Right ventricle myocardium superior (tissue), 1 donor: Measurements from ENCODE around the gene RNF20. TPM values are rescaled to one million over a fixed set of nuclear protein-coding genes. Genes with fewer than 3 reads are reported as not detected.
"Not testable (repeated sequence)": the region's sequence is repeated elsewhere in the genome, so short reads cannot be mapped to it uniquely, and the experiment has no call there.

Experiments used
- ATAC-seq: fragments of 200-7000 bp; cut with Tn5 transposase; one replicate; pipeline ENCODE4 v1.9.1; 2020; ENCODE audit warnings: mild to moderate bottlenecking; ENCODE audit not compliant: poor library complexity
- DNase-seq: peaks from one replicate; pipeline ENCODE4 v3.0.0-alpha.2; 2020
- intact Hi-C: fragments of 100-400 bp; cut with DNase I; formaldehyde crosslinking; loops from one replicate; pipeline ENCODE4 v1.11.2; 2022
- total RNA-seq: library from RNA; stranded (reverse); fragmentation: NEBNext Ultra II Directional; extraction: Animal tissue kit (Norgen Biotek cat#: 25700); gene quantifications from one replicate; pipeline ENCODE4 v1.2.1, GENCODE V29; 2021
- donor health status: DM: no; HTN: yes; CAD: no; lungs with severe emphysema.

Gene RNF20
- total RNA-seq, 1 donor from 2014 or later = 40.9 TPM

- DNase-seq (no peak), ATAC-seq (no peak)
- intact Hi-C loops = no loop called here
These were observed 5.6 kb upstream of the RNF20 start for GRCh38 chr9:101528015-101528414.

DNA sequence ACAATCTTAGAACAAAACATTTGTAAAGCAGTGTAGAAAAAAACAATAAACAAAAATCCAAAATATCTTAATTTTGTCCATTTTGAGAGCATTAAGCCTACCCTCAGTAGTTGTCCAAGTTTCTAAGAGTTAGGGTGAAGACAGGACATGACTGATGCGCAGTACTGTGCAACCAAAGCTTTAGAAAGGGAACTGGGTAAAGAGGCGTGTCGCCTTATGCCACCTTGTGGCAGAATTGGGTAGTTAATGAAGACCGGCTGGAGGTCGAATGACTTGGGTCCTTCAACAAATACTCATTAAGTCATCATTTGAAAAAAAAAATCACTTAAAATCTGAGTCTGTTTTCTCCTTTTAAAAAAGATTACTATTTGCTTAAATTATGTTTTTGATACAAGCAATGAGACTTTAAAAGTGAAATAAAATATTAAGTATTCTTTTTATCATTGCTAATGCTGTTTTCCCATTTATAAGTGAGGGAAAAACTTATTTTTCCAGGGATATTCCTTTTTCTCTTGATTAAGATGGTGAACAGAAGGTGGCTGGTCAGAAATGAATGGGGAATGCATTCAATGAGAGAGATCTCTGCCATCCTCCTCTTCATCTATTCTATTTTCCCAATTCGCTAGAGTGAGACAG is 3.5 kb upstream of the RNF20 start:
- intact Hi-C loops = loop anchor here (2.0 to 5.0 kb wide), 2 partner anchors 73 to 133 kb away; partner anchors contain the start of genes MRPL50 and ZNF189
- DNase-seq (no peak), ATAC-seq (peak; percentile 64)

DNA sequence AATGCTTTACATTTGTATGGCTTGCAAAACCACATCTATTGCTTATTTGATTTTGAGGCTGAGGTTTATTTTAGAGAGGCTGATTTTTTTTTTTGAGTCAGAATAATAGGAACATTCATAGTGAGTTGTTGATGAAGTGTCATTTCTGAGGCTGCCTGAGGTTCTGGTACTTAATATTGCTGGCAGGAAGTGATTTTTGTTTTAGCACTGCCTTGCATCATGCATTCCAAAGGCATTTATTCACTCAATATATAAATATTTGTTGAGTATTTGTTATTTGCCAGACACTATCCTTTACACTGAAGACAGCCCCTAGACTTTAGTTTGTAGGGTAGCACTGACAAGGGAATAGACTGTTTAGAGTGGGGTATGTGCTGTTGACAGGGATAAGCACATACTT is 2.7 kb downstream of the RNF20 start:
- intact Hi-C loops = no loop called here
- no peak for ATAC-seq
- DNase-seq = no peak

GRCh38 chr9:101536938-101537337 is 3.3 kb downstream of the RNF20 start:
- ATAC-seq (no peak), DNase-seq (no peak)
- intact Hi-C loops = no loop called here

DNA sequence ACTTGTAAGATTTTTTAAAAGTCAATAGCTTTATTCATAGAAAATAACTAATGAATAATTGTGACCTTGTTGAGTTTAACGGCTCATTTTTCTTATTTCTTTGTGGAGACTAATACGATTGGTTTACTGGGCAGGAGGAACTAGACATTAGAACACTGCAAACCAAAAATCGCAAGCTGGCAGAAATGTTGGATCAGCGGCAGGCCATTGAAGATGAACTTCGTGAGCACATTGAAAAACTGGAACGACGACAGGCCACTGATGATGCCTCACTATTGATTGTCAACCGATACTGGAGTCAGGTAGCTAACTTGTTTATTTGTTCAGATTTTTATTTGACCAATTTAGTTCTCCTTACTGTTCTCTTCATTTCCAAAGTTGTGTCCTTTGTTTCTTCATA is 6.4 kb downstream of the RNF20 start:
- intact Hi-C loops = no loop called here
- no peak for ATAC-seq

GRCh38 chr9:101543098-101543735 is 9.6 kb downstream of the RNF20 start:
- ATAC-seq (no peak), DNase-seq (no peak)
- intact Hi-C loops = no loop called here

More for the DNA sequence above, 6.4 kb downstream of the RNF20 start:
- no peak for DNase-seq

GRCh38 chr9:101549472-101550098 is 15.9 kb downstream of the RNF20 start:
- ATAC-seq, intact Hi-C loops, DNase-seq: not testable (repeated sequence)

GRCh38 chr9:101561740-101562139 is 28.1 kb downstream of the RNF20 start:
- ATAC-seq (no peak), DNase-seq (no peak)
- intact Hi-C loops = no loop called here

GRCh38 chr9:101562966-101563365 is 29.3 kb downstream of the RNF20 start:
- DNase-seq (no peak), ATAC-seq (no peak)
- intact Hi-C loops = no loop called here

- ATAC-seq (no peak), DNase-seq (no peak)
- intact Hi-C loops = no loop called here
These were observed 30.6 kb downstream of the RNF20 start for GRCh38 chr9:101564252-101564651.

- no peak for ATAC-seq
- intact Hi-C loops = no loop called here
These were observed 33.5 kb downstream of the RNF20 start for GRCh38 chr9:101566904-101567724.

GRCh38 chr9:101567725-101568350 is 34.2 kb downstream of the RNF20 start:
- ATAC-seq = no peak
- intact Hi-C loops = no loop called here
- DNase-seq = no peak

More at GRCh38 chr9:101566904-101567724, 33.5 kb downstream of the RNF20 start:
- DNase-seq = no peak

DNA sequence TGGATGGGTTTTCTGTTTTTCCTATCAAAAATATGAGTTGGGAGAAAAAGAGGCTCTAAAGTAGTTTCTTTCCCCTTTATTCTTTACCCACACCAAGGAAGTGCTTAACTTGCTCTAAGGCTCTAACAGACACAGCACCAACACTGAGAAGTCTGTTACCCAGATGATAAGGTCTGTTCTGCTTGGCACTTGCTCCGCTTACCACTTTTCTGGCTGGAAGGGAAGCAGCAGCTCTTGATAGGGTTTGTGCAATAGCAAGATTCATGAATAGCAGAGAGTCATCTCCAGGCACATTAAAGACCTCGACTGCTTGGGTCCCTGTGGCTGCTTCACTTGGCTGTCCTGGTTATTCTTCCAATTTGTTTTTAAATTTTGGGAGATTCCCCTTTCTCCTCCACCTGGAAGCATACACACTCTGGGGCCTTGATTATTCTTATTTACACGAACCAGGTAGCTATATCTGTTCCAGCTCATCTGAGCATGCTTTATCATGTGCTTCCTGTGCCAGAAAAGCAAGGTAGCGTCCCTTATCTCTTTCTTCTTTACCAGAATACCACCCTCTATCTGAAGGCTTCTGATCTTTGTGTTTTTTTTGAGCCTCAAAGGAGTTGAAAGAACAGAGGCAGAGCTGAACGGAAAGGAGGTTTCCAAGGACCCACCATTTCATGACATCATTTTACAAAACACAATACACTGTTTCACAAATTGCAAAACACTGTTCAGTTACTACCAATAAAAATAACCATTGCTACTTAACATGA is 36.3 kb downstream of the RNF20 start:
- DNase-seq (no peak), ATAC-seq (peak; percentile 77)
- intact Hi-C loops = no loop called here

- no peak for ATAC-seq
- no peak for DNase-seq
- intact Hi-C loops = no loop called here
These were observed 37.5 kb downstream of the RNF20 start for GRCh38 chr9:101571114-101571513.

- no peak for DNase-seq
- no peak for ATAC-seq
- intact Hi-C loops = no loop called here
These were observed 38.7 kb downstream of the RNF20 start for GRCh38 chr9:101572316-101572715.

GRCh38 chr9:101574731-101575333 is 41.2 kb downstream of the RNF20 start:
- ATAC-seq = no peak
- DNase-seq = no peak
- intact Hi-C loops = no loop called here

DNA sequence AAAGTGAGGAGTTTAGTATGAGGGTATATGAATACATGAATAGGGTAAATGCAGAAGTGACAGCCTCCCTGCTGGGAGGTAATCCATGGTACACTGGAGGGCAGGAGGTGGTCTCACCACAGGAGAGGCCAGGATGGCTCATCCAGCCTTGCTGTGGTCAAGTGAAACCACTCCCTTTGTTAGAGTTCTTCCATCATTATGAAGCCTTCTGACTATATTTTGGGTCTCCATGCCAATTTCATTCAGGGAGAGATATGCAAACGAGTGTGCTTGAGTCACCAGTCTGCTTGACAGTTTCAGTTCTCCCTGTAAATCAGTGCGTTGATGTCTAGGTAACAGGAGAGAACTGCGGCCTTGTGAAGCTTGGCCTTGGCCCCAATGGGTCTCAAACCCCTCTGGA is 44.7 kb downstream of the RNF20 start:
- intact Hi-C loops = no loop called here
- ATAC-seq (no peak), DNase-seq (no peak)
